Measurements from ENCODE around the gene PLCL2. TPM values are rescaled to one million over a fixed set of nuclear protein-coding genes. Genes with fewer than 3 reads are reported as not detected.

Gene PLCL2
- total and polyA plus RNA-seq, 10 donors: 6.9 to 60.4 (median 41.8) TPM

- H3K4me3 ChIP-seq: peak overlapping the region in 3 of 8 donors; percentile 21 to 52 (median 22)
- no peaks in the 10 kb centered on the region for H3K36me3 ChIP-seq
- TF ChIP-seq CTCF (IDR thresholded peaks at IDR 0.05 in 8 of 11, conservative IDR thresholded peaks at IDR 0.05 in 3 of 11) (no peak), POLR2AphosphoS5 (IDR thresholded peaks at IDR 0.05) (no peak), POLR2A (IDR thresholded peaks at IDR 0.05) (no peak)
- H3K27ac ChIP-seq: peak overlapping the region in 7 of 8 donors; percentile 52 to 82 (median 78)
- no peaks in the 10 kb centered on the region for H3K9me3 ChIP-seq
- H3K27me3 ChIP-seq (replicated peaks in 1 of 7): no peaks in the 10 kb centered on the region
- WGBS, 5 donors: 18 to 36% (median 33%) methylated on average over 3 of the region's 3 CpGs
- DNase-seq: no peak
- intact Hi-C loops (cut with DNase I; ENCODE audit: low total_unique reads): no loop called here
- H3K4me1 ChIP-seq: peaks cover 15 to 59% (median 23%) of the 10 kb centered on the region in 6 donors
Measured at GRCh38 chr3:16849795-16850194, 35.0 kb upstream of the PLCL2 start.

GRCh38 chr3:16855497-16855896 is 29.3 kb upstream of the PLCL2 start:
- no peak for DNase-seq
- no peak for TF ChIP-seq CTCF (IDR thresholded peaks at IDR 0.05 in 8 of 11, conservative IDR thresholded peaks at IDR 0.05 in 3 of 11)
- no peak for TF ChIP-seq POLR2AphosphoS5 (IDR thresholded peaks at IDR 0.05)
- no peak for TF ChIP-seq POLR2A (IDR thresholded peaks at IDR 0.05)
- H3K9me3 ChIP-seq: no peaks in the 10 kb centered on the region
- intact Hi-C loops (cut with DNase I; ENCODE audit: low total_unique reads): no loop called here
- peaks cover 0 to 5% (median under 1%) of the 10 kb centered on the region in 6 donors for H3K4me1 ChIP-seq
- H3K27ac ChIP-seq: no peak overlapping the region
- H3K27me3 ChIP-seq (replicated peaks in 1 of 7): no peaks in the 10 kb centered on the region
- no peaks in the 10 kb centered on the region for H3K36me3 ChIP-seq
- 83 to 93% (median 90%) methylated on average over 1 of the region's 1 CpG for WGBS, 5 donors
- no peak overlapping the region for H3K4me3 ChIP-seq

GRCh38 chr3:16860234-16860633 is 24.5 kb upstream of the PLCL2 start:
- TF ChIP-seq CTCF (IDR thresholded peaks at IDR 0.05 in 8 of 11, conservative IDR thresholded peaks at IDR 0.05 in 3 of 11) (no peak), POLR2A (IDR thresholded peaks at IDR 0.05) (no peak), POLR2AphosphoS5 (IDR thresholded peaks at IDR 0.05) (no peak)
- Histone ChIP-seq H3K4me1 (peaks cover 0 to 3% (median 0%) of the 10 kb centered on the region in 6 donors), H3K27ac (no peak overlapping the region), H3K9me3 (peaks cover 0 to 8% (median 0%) of the 10 kb centered on the region in 8 donors), H3K27me3 (replicated peaks in 1 of 7) (no peaks in the 10 kb centered on the region), H3K4me3 (no peak overlapping the region), H3K36me3 (no peaks in the 10 kb centered on the region)
- DNase-seq: no peak
- intact Hi-C loops (cut with DNase I; ENCODE audit: low total_unique reads): no loop called here
- WGBS, 5 donors: 87 to 97% (median 92%) methylated on average over 3 of the region's 3 CpGs

- DNase-seq: no peak
- Histone ChIP-seq H3K9me3 (peaks cover 0 to 8% (median 0%) of the 10 kb centered on the region in 8 donors), H3K27me3 (replicated peaks in 1 of 7) (no peaks in the 10 kb centered on the region), H3K4me1 (peaks cover 0 to 6% (median 1%) of the 10 kb centered on the region in 6 donors), H3K36me3 (no peaks in the 10 kb centered on the region), H3K4me3 (no peak overlapping the region), H3K27ac (no peak overlapping the region)
- TF ChIP-seq POLR2AphosphoS5 (IDR thresholded peaks at IDR 0.05) (no peak), POLR2A (IDR thresholded peaks at IDR 0.05) (no peak), CTCF (IDR thresholded peaks at IDR 0.05 in 8 of 11, conservative IDR thresholded peaks at IDR 0.05 in 3 of 11) (no peak)
- intact Hi-C loops (cut with DNase I; ENCODE audit: low total_unique reads): no loop called here
- WGBS, 5 donors: 94 to 97% (median 96%) methylated on average over 2 of the region's 2 CpGs
Measured at GRCh38 chr3:16861432-16861831, 23.3 kb upstream of the PLCL2 start.

All from spleen (tissue), 11 donors.